ENCODE measurements around the gene ZRANB3.
"Not testable (repeated sequence)": the region's sequence is repeated elsewhere in the genome, so short reads cannot be mapped to it uniquely, and the experiment has no call there.

The ZRANB3 gene

GRCh38 chr2:135124924-135125886 lies 405.8 kb downstream of the ZRANB3 start:
- no peak for DNase-seq (ENCODE audit: low read depth)

DNA sequence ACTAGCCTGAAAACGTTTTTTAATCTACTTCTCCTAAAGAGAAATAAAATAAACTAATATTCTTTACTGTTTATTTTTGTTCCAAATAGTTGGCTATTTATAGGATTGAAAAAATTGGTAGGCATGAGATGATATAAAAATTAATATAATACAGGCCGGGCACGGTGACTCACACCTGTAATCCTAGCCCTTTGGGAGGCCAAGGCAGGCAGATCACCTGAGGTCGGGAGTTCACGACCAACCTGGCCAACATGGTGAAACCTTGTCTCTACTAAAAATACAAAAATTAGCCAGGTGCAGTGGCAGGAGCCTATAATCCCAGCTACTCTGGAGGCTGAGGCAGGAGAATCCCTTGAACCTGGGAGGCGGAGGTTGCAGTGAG lies 409.4 kb downstream of the ZRANB3 start:
- DNase-seq (ENCODE audit: low read depth), result not testable (repeated sequence)

GRCh38 chr2:135121016-135121657 lies 409.9 kb downstream of the ZRANB3 start:
- no peak for DNase-seq (ENCODE audit: low read depth)

GRCh38 chr2:135119582-135119981 lies 411.4 kb downstream of the ZRANB3 start:
- no peak for DNase-seq (ENCODE audit: low read depth)

GRCh38 chr2:135113322-135113721 lies 417.7 kb downstream of the ZRANB3 start:
- no peak for DNase-seq (ENCODE audit: low read depth)

GRCh38 chr2:135105513-135106316 lies 425.3 kb downstream of the ZRANB3 start:
- DNase-seq (ENCODE audit: low read depth), result not testable (repeated sequence)

DNA sequence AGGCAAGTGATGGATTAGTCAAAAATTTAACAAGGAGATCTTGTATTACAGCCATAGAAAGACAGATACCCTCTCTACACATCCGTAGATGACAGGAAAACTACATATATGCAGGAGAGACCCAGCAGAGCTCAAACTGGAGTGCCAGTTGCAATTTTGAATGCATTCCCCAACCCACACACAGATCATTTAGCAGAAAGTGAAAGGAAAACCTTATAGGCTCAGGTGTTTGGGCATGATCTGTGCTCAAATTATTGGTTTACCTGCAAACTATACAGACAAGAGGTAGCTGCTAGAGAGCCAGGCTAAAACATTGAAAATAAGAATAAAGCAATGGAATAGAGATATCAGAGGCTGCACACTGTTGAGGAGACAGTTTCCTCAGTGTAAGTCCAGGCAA lies 427.2 kb downstream of the ZRANB3 start:
- DNase-seq (ENCODE audit: low read depth), result no peak

DNA sequence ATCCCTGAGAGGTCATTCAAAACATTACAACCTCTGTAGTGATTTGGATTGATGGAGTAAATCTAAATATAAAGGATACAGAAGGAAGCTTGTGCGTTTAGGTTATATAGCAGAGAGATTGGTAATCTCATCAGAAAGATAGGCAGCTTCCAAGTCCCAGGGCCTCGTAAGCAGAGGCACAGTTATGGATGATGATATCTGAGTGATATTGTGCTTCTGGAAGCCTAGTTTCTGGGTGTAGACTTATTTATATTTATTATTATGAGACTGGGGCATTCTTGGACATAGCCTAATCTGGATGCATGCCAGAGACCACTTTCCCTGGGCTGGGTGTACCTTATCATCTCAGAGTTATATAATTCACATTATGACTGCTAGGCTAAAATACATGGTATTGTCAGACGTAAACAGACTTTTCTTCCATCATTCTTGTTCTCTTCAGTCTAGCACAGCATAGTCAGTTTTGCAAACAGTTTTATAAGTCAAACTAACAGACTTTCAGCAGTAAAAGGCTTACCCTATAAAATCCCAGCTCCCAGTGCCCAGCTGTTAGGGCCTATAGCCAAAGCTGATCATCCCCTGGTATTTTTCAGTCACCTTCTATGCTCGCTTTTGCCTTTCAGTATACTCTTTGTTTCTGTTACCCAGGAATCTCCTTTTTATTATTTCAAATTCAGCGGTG lies 431.1 kb downstream of the ZRANB3 start:
- no peak for DNase-seq (ENCODE audit: low read depth)

- DNase-seq (ENCODE audit: low read depth), result no peak
Observed at GRCh38 chr2:135097532-135098231, 433.3 kb downstream of the ZRANB3 start.

GRCh38 chr2:135096665-135097446 lies 434.2 kb downstream of the ZRANB3 start:
- no peak for DNase-seq (ENCODE audit: low read depth)

GRCh38 chr2:135095591-135095990 lies 435.4 kb downstream of the ZRANB3 start:
- no peak for DNase-seq (ENCODE audit: low read depth)

- no peak for DNase-seq (ENCODE audit: low read depth)
Observed at GRCh38 chr2:135094508-135094907, 436.5 kb downstream of the ZRANB3 start.

- DNase-seq (ENCODE audit: low read depth), result no peak
Observed at GRCh38 chr2:135093670-135094330, 437.2 kb downstream of the ZRANB3 start.

- no peak for DNase-seq (ENCODE audit: low read depth)
Observed at GRCh38 chr2:135093193-135093592, 437.8 kb downstream of the ZRANB3 start.

GRCh38 chr2:135091681-135092080 lies 439.3 kb downstream of the ZRANB3 start:
- DNase-seq (ENCODE audit: low read depth), result no peak

DNA sequence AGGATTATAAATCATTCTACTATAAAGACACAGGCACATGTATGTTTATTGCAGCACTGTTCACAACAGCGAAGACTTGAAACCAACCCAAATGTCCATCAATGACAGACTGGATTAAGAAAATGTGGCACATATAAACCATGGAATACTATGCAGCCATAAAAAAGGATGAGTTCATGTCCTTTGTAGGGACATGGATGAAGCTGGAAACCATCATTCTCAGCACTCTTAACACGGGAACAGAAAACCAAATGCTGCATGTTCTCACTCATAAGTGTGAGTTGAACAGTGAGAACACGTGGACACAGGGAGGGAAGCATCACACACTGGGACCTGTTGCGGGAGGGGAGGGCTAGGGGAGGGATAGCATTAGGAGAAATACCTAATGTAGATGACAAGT lies 441.4 kb downstream of the ZRANB3 start:
- not testable (repeated sequence) for DNase-seq (ENCODE audit: low read depth)

Measured in stimulated activated CD8-positive, alpha-beta memory T cell treated with anti-CD3 and anti-CD28 coated beads, Interleukin-15, amount 100 ng/mL, for 24 hours (primary cell).